Measurements from ENCODE around the gene ORAI2.
"Not testable (repeated sequence)": the region's sequence is repeated elsewhere in the genome, so short reads cannot be mapped to it uniquely, and the experiment has no call there.

Gene ORAI2

DNA sequence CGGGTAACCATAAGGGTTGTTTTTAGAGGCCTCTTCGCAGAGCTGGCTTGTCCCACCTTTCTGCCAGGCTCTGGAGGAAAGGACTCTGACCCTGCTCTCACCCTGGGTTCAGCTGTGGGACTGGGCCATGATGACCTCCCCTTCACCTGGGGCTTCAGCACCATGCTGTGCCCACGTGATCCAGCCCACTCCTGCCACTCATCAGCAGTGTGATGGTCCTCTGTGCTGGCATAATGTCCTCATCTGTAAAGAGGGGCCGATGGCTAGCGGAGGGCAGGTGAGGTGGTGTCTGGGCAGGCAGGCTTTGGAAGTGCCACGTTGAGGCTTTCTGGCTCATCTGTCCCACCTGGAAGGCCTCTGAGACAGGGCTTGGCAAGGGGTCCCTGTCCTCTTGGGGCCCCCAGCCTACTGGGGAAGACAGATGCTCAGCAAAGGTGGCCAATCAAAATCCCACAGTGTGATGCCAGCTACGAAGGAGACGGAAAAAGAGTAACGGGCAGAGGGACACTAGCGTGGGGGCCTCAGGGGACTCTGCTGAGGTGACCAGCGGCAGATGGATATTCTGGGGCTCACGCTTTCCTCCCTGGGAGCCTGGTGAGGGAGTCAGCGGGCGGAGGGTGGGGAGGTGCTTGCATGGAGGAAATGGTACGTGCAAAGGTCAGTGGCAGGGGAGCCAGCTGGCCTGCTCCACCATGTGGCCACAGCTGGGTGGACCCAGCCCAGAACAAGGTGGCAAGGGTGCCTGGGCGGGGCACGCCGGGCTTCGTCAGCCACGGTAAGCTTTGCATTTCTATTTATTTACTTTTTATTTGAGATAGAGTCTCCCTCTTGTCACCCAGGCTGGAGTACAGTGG lies 36.8 kb downstream of the ORAI2 start:
- DNase-seq = no peak

DNA sequence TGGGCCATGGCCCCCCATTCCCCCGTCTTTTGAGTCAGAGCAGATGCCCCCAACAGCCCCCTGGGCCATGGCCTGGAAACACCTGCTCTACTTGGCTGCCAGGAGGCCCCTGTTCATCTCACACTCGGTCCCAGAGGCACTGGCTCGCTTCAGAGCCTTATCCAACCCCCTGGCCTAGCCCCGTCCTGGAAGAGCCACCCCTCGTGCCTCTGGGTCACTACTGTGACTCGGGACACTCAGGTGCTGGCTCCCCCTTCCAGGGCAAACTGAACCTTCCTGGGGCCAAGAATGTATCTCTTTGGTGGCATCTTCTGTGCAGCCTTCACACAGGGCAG lies 38.4 kb downstream of the ORAI2 start:
- DNase-seq = no peak

DNA sequence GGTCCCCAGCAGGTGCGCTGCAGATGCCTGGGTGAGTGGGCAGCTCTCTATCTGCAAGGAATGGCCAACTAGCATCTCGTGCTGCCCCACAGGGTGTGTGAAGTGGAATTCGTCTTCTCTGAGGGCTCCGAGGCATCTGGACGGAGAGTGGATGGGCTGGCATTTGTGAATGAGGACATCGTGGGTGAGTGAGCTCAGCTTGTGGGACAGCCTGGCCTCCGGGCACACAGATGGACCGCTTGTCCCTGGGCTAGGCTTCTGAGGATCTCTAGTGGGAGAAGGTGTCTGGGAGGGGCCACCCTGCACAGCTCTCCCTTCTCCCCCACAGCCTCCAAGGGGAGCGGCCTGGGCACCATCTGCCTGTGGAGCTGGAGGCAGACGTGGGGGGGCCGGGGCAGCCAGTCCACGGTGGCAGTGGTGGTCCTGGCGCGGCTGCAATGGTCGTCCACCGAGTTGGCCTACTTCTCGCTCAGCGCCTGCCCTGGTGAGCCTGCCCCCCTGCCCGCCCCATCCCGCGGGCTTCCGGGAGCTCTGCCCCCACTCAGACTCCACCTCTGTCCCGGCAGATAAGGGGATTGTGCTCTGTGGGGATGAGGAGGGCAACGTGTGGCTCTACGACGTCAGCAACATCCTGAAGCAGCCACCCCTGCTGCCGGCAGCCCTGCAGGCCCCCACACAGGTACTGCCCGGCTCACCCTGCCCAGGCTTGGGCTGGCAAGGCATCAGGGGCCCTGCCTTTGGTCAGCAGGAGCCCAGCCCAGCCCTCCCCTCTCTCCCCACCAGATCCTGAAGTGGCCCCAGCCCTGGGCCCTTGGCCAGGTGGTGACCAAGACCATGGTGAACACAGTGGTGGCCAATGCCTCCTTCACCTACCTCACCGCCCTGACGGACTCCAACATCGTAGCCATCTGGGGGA lies 39.0 kb downstream of the ORAI2 start:
- DNase-seq = no peak

DNA sequence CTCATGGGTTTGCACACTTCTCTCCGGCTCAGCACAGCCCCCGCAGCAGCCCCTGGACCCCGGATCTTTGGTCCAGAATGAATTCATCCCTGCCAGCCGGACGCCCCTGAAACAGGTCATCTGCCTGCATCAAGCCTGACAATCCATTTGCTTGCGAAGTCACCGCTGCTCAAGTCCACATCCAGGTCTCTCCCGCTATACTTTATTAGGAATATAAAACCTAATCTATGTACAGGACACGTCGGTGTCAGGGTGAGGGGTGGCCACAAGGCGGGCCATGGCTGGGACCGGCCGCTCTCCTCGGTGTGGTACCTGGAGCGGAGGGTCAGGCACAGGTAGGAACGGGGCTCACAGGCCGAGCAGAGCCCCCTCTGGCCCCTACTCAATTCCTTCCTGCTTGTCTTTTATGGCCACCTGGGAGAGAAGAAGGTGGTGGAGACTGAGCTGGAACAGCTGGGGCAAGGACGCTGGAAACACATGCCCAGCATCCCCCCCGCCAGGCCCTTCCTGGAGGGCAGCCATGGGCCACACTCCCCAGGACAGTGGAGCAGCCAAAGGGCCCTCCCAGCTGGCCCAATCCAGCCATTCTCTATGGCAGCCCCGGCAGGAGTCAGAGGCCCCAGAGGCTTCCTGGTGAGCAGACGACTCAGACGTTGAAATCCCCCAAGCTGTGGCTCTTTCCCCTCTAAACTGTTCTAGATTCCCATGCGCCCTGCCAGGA lies 40.1 kb downstream of the ORAI2 start:
- no peak for DNase-seq

DNA sequence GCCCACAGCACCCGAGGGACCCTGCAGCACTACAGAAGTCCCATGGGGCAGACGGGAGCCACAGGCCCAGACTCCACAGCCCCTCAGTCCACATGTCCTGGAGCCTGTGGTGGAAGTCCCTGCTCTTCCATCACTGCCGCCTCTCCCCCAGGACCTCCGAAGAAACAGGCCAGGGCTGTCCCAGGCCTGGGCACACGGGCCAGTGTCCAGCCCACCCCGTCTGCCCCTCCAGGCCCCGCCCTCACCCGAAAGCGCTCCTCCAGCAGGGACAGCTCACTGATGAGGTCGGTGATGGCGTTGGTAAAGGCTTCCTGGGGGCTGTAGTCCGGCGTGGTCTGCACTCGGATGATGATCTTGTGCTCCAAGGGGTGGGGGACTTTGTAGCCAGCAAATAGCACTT lies 40.7 kb downstream of the ORAI2 start:
- not testable (repeated sequence) for DNase-seq

DNA sequence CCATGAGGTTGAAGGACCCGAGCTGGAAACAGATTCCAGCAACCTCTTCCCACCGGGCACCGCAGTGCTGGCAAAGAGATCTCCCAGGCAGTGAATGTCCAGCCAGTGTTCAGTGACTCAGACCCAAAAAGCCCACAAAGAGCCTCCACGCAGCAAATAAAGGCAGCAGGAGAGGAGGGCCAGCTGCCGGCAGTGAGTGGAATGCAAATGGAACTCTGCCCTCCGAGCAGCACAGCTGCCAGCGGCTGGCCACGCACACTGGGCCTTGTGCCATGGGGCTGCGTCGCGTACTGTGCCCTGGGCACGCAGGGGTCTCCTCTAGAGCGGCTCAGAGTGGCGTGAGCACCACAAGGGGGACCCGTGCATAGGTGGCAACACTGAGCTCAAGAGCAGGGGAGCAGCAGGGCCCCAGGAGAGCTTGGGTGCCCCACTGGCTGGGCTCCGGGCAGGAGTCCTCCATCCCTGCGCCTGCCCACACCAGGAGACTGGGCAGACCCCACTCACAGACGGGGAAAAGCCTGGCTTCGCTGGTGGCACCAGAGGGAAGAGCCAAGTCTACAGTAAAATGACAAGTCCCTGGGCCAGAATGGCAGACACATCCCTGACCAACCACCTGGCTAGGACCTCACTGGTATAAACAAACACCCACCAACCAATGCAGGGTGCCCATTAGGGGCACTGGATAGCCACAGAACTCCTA lies 41.5 kb downstream of the ORAI2 start:
- DNase-seq = not testable (repeated sequence)

DNA sequence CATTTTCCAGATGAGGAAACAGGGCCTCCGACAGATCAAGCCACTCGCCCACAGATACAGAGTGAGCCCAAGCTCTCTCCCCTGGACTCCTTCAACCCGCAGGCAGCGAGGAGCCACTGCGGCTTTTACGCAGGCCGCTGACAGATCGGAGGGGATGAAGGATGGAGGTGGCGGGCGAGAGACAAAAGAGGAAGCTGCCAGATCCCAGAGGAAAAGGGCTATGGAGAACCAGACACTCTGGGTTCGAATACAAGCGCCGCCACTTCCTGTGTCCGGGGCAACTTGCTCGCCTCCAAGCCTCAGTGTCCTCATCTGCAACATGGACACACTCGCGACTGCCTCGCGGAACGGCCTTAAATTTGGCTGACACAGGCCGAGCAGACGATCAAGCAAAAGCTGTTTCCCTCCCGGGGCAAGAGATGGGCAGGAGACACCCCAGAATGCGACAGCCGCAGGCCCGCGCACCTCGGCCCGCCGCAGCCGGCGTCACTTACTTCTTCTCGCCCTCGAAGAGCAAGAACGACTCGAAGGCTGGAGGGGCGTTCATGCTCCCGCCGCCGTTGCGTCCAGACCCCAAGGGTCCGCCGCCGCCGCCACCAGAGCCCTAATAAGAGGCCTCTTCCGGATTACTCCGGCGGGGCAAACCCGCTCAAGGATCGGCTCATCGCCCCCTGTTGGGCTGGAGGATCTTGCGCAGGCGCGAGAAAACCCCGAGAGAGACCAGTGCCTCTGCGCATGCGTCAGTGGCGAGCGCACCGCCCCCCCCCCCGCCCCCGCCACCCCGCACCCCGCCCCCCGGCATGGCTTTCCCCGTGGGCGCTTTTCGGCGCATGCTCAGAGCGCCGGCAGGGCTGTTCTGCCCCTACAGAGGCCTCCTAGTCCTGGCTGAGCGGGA lies 45.2 kb downstream of the ORAI2 start, which contains the start of gene POLR2J:
POLR2J (minus strand) TSS at position 609 of the 895 bp plus-strand sequence; CDS start at position 547, 62 bp downstream.
- DNase-seq = not testable (repeated sequence)

DNA sequence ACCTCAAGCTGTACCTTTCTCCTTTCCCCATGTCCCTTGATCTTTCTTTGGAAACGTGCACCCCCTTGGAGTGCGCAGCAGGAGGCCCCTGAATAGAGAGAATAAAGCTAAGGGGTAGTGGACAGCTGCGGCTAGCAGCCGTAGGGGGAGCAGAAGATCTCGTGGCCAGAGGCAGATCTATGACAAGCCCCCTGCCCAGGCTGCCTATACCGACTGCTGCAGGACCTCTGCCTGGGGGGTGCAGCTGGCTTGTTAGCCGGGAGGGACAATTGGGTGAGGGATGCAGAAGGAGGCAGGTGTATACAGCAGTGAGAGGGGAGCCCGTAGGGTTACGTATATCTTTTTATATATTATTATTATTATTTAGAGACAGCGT lies 45.8 kb downstream of the ORAI2 start:
- not testable (repeated sequence) for DNase-seq

DNA sequence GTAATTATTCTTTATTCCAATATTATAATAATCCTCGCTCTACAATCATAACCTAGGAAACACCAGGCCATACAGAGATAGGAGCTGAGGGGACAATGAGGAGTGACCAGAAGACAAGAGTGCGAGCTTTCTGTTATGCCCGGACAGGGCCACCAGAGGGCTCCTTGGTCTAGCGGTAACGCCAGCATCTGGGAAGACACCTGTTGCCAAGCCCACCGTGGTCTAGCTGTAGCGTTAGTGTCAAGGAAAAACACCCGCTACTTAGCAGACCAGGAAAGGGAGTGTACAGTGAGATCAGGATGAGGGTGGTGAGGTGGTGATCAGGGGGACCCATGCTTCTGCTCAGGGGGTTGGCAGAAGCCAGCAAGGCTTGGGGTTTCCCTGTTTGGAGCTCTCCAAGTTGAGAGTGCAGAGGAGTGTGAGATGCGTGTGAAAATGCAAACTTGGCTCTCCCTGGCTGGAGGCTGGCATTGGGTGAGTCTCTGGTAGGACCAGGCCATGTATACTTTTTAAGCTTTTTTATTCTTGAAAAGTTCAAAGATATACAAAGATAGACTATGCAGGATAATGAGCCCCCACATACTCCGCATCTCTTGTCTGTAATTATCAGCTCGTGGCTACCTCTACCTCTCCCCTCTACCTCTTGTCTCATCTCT lies 46.7 kb downstream of the ORAI2 start:
- DNase-seq = not testable (repeated sequence)

DNA sequence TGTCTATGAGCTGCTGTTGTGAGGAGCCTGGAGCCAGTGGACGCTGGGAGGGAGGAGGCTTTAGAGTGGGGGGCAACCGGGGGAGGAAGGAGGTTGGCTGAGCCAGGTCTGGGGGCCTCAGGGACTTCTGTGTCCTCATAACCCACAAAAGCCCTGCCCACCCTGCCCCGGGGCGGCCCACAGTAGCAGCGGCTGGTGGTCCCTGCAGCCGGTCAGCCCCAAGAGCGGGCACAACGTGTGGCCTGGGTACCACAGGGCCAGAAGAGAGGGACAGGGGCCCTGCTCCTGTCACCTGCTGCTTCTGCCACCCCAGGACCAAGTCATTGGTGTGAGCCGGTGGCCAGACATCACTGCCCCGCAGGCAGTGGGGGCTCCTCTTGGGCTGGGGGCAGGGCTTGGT lies 48.6 kb downstream of the ORAI2 start:
- DNase-seq = not testable (repeated sequence)

DNA sequence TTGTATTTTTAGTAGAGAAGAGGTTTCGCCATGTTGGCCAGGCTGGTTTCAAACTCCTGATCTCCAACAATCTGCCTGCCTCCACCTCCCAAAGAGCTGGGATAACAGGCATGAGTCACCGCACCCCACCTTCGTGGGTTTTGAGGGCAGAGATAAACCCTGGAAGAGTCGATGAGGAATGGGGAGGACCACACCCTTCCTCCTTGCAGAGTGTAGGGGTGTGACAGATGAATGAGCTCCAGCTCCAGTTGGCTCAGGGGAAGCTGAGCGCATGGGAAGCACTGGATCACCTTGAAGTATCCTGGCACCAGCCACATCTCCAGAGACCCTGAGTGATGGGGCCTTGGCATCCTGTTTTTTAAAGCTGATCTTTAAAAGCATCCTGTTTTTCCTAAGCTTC lies 50.9 kb downstream of the ORAI2 start:
- DNase-seq = not testable (repeated sequence)

DNA sequence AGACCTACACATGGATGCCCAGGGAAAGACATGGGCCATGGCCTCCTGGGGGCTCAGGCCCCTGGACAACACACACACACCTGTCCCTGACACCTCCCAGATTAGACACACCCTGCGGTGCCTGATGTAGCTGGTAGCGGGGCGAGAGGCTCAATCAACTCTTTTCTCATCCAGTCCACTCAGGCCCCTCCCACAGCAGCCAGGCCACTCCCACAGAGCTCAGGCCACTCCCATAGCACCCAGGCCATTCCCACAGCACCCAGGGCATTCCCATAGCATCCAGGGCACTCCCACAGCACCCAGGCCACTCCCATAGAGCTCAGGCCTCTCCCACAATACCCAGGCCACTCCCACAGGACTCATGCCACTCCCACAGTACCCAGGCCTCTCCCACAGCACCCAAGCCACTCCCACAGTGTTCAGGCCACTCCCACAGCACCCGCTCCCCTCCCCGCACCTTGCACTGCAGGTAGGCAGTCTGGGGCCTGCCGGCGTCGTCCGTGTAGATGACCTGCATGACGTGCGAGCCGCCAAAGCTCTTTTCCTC lies 57.2 kb downstream of the ORAI2 start:
- not testable (repeated sequence) for DNase-seq

DNA sequence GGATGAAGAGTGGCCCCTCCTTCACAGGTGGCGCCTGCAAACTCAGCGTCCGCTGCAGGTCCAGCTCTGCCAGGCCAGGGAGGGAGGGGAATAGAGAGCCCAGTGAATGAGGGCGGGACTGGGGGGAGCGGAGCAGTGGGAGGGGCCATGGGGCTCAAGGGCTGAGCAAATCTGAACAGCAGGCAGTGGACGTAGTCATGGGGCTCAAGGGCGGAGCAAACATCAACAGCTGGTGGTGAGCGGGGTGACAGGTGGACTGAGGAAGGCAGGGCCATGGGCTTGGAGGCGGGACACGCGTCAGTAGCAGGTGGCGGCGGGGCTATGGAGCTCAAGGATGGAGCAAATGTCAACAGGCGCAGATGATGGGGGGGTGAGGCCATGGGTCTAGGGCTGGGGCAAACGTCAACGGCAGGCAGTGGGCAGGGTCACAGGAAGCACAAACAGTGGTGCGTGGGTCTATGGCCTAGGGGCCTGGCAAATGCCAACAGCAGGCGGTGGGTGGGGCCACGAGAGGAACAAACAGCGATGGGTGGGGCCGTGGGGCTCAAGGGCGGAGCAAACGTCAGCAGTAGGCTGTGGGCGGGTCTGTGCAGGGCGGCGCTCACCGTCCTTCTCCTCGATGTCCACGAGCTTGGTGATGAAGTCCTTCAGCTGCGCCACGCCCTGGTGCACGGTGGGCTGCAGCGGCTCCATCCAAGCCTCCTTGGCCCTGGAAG lies 60.0 kb downstream of the ORAI2 start:
- DNase-seq = not testable (repeated sequence)

DNA sequence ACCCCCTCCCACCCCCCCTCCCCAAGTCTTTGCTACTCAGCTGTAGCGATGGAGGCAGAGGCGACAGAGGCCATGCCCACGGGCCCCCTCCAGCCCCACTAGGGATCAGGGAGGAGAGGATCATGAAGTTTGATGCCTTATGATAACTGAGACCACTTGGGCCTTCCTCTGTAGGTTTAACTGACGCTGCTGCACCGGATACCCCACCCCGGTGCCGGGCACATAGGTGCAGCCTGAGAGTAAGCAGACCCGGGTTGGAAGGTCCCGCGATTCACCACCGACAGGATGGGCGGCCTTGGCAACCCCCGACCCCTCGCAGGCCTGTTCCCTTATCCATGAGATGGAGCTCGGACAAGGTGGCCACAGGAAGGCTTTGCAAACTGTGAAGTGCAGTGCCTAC lies 60.7 kb downstream of the ORAI2 start:
- not testable (repeated sequence) for DNase-seq

DNA sequence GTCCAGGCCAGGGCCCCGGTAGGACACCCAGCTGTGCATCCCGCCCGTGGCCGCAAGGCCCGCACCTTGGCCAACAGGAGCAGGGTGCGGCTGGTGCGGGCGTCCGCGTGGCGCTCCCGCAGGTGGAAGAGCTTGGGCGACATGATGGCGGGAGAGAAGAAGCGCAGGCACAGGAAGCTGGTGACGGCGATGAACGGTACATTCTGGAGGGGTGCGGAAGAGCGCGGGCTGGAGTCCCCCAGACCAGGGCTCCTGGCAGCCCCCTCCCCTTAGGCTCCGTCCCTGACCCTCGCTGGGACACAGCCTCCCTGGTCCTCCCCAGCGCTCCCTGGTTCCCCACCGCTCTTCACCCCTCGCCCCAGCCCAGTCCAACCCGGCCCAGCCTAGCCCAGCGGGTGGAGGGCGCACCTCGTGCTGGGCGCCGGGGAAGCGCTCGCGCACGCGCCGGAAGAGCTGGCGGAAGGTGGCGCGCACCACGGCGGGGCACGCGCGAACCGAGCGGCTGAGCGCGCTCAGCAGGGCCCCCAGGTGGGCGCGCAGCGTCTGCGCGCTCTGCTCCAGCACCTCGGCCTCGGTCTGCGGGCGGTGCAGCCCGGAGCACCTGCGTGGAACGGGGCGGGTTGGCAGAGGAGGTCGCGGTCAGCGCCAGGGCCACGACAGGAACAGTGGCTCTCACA lies 61.2 kb downstream of the ORAI2 start:
- not testable (repeated sequence) for DNase-seq

DNA sequence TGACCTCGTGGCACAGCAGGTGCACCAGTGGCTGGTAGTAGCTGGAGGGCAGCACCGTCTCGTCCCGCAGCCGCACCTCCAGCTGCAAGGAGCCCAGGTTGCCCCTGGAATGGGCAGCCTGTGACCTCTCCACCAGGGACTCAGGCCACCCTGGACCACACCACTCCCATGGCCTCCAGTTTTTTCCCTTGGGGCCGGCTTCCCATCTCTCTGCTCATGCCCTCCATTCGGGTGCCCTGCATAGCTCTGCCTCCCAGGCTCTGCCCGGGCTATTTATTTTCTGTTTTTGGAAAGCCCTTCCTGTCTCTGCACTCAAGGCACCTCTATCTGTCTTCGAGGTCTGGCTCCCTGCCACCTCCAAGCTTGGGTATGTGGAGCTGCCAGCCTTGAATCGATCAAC lies 63.5 kb downstream of the ORAI2 start:
- not testable (repeated sequence) for DNase-seq

DNA sequence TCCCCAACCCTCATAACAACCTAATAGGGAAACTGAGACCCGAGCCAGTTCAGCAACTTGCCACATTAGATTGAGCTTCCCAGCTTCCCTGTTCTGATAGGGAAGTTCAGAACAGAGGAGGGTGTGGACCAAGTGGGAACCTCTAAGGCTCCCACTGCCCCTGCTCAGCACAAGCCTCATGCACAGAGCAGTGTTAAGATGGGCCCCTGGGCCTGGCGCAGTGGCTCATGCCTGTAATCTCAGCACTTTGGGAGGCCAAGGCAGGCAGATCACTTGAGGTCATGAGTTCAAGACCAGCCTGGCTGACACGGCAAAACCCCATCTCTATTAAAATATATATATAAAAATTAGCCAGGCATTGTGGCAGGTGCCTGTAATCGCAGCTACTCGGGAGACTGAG lies 63.9 kb downstream of the ORAI2 start:
- DNase-seq = not testable (repeated sequence)

DNA sequence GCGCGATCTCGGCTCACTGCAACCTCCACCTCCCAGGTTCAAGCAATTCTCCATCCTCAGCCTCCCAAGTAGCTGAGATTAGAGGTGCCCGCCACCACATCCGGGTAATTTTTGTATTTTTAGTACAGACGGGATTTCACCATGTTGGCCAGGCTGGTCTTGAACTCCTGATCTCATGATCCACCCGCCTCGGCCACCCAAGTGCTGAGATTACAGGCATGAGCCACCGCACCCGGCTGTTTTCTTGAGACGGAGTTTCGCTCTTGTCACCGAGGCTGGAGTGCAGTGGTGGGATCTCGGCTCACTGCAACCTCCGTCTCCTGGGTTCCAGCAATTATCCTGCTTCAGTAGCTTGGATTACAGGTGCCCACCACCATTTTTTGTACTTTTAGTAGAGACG lies 64.9 kb downstream of the ORAI2 start:
- not testable (repeated sequence) for DNase-seq

DNA sequence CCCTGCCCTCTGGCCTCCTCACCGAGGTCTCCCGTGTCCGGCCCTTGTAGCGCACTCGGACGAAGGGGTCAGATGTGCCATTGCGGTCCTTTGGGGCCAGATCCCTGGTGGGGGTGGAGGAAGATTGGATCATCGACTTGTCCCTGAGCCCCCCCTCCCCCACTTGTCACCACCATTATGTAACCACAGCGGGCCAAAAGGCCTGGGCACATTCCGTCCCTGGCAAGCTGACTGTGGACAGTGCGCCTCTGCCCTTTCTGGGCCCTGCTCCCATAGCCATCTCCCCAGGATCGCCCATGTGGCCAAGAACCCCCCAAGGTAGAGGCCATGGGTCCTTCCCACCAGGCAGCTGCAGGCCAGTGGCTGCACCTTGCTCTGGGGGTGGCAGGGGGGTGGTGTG lies 69.8 kb downstream of the ORAI2 start:
- not testable (repeated sequence) for DNase-seq
